ENCODE data around the gene FAM3D.

The FAM3D gene

DNA sequence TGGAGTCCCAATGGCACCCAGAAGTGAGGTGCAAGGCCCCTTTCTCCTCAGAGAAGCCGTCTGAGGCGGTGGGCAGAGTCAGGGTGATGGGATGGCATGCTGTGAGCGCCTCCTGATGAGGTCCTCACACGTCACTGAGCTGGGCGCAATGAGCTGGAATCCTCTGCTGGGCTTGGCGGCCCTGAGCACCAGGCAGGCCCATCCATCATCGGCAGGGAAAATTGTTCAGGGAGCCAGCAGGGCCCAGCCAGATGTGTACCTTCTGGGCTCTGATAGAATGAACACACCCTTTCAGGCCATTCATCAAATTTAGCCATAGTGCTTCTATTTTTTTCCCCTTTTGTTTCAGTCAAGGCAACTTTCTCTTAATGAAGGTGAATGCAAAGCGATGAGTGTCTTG, 43.7 kb downstream of the FAM3D start:
- CTCF ChIA-PET, result interaction anchor here (1.3 to 2.3 kb wide), 3 partner anchors 10 to 53 kb away, joined by 6 to 9 read pairs (median 6); no protein-coding TSS in a partner anchor
- TF ChIP-seq, protein P1, sequence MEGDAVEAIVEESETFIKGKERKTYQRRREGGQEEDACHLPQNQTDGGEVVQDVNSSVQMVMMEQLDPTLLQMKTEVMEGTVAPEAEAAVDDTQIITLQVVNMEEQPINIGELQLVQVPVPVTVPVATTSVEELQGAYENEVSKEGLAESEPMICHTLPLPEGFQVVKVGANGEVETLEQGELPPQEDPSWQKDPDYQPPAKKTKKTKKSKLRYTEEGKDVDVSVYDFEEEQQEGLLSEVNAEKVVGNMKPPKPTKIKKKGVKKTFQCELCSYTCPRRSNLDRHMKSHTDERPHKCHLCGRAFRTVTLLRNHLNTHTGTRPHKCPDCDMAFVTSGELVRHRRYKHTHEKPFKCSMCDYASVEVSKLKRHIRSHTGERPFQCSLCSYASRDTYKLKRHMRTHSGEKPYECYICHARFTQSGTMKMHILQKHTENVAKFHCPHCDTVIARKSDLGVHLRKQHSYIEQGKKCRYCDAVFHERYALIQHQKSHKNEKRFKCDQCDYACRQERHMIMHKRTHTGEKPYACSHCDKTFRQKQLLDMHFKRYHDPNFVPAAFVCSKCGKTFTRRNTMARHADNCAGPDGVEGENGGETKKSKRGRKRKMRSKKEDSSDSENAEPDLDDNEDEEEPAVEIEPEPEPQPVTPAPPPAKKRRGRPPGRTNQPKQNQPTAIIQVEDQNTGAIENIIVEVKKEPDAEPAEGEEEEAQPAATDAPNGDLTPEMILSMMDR (IDR thresholded peaks at IDR 0.05; ENCODE audit: control extremely low read depth, extremely low read depth, low read depth, missing control alignments), result no peak
- POLR2A ChIA-PET, result no interaction called here
- no peak for DNase-seq (ENCODE audit: extremely low spot score)

DNA sequence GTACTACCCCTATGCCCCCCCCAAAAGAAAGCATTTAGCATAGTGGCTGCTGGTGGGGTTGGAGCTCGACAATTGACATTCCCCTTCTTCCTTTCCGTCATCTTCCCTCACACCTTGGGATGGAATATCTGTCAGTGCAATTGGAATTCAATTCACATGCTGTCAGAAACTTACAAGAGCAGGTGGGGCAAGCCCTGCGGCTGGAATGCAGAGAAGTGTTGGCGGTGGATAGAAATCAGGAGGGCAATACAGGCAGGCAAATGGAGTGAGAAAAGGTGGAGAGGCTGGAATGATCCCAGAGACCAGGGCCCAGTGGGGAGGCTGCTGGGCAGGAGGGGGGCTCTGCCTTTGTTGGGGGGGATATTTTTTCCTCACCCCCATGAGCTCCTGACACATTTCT, 44.1 kb downstream of the FAM3D start:
- DNase-seq (ENCODE audit: extremely low spot score), result no peak
- CTCF ChIA-PET, result interaction anchor here (1.4 to 3.3 kb wide), 4 partner anchors 8 to 53 kb away, joined by 3 to 17 read pairs (median 8); no protein-coding TSS in a partner anchor
- TF ChIP-seq, protein P1 (IDR thresholded peaks at IDR 0.05; ENCODE audit: control extremely low read depth, extremely low read depth, low read depth, missing control alignments), result no peak
- POLR2A ChIA-PET, result no interaction called here

DNA sequence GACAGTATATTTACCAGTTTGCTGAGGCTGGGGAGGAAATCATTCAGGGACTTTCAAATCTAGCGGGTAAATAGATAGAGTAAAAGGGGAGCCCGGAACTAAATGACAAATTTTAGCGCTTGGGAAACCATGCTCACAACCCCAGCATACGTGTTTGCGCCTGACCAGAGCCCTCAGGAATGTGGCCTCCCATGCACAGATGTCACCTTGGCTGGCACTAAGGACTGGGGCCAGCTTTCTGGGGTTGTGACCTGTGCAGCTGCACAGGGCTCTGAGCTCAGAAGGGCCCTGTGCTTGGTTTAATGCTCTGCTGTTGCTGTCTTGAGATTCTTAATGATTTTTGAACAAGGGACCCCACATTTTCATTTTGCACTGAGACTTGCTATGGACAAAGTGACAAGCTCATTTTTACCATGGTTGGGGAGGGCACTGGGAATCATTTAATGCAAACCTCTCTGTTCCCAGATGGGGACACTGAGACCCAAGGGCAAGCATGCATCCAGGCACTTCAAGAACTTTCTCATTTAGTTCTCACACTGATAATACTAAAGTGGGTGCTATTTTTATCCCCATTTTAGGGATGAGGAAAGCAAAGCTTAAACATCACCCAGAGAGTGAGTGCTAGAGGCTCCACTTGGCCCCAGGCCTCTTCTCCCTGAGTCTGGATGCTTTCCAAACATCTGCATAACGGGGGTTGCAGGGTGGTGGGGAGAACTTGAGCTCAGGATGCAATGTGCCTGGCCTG, 45.3 kb downstream of the FAM3D start:
- no peak for DNase-seq (ENCODE audit: extremely low spot score)
- ChIA-PET CTCF (interaction anchor here (0.7 to 3.3 kb wide), 5 partner anchors 9 to 52 kb away, joined by 3 to 17 read pairs (median 6); no protein-coding TSS in a partner anchor), POLR2A (no interaction called here)
- TF ChIP-seq, protein P1 (IDR thresholded peaks at IDR 0.05; ENCODE audit: control extremely low read depth, extremely low read depth, low read depth, missing control alignments), result no peak

GRCh38 chr3:58620421-58620820, 46.2 kb downstream of the FAM3D start:
- no peak for DNase-seq (ENCODE audit: extremely low spot score)
- ChIA-PET CTCF (interaction anchor here (2.3 to 3.3 kb wide), 2 partner anchors 10 to 51 kb away, joined by 6 to 17 read pairs; no protein-coding TSS in a partner anchor), POLR2A (no interaction called here)
- TF ChIP-seq, protein P1 (IDR thresholded peaks at IDR 0.05; ENCODE audit: control extremely low read depth, extremely low read depth, low read depth, missing control alignments), result no peak

DNA sequence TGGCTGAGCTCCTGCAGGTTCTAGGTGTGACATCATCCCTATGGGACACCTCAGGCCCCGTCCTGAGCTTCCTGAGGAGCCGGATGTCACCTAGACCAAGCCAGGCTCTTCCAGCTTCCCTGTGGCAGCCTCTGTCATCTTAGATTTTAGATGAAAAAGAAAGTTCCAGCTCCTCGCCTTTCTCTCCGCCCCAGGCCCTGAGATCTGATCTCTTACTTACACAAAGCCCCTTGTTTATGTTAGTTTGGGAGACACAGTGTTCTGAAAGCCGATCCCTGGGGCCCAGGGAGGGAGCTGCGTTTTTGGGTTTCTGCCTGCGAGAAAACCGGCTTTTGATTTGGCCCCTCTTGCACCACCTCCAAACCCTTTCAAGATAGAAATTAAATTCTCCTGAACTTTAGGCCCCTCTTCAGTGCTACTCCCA, 49.2 kb downstream of the FAM3D start:
- no peak for DNase-seq (ENCODE audit: extremely low spot score)
- CTCF ChIA-PET, result interaction anchor here (1.0 to 4.0 kb wide), 4 partner anchors 9 to 49 kb away, joined by 3 to 29 read pairs (median 7); no protein-coding TSS in a partner anchor
- POLR2A ChIA-PET, result no interaction called here
- TF ChIP-seq, protein P1 (IDR thresholded peaks at IDR 0.05; ENCODE audit: control extremely low read depth, extremely low read depth, low read depth, missing control alignments), result no peak

DNA sequence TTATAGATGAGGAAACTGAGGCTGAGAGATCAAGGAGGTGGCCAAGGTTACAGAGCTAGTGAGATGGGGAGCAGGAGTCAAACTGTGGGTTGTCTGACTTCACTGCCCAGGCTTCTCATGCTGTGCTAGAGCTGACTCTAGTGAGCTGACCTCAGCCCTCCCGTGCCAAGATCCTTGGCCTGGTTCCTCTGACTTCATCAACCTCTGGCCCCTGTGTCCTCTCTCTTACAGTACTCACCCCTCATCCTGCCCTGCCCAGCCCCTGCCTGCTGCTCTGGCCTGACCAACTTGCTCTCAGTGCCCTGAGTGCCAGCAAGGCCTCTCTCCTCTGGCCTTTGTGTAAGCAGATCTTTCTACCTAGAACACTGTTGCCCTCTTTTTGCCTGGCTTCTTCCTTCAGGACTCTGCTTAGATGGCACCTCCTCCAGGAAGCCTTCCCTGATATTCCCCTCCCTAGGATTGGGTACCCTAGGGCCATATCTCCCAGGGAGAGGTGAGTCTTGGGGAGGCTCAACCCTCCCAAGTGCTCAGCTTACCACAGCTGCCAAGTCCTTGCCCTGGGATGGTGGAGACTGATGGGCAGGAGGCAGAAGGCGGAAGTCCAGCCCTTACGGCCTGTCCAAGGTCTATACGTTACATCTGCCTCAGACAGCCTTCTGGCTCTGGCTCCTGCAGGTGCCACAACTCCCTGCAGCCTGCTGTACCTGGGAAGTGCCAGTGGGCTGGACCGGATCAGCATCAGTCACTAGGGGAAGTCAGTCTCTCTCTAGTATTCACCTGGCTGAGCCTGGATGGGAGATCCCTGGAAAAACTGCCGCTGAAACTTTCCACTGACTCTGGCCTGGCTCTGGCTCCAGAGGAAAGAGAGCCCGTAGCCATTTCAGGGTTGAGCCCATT, 53.1 kb downstream of the FAM3D start:
- no peak for DNase-seq (ENCODE audit: extremely low spot score)
- ChIA-PET CTCF (interaction anchor here (1.2 to 1.7 kb wide), 5 partner anchors 9 to 306 kb away, joined by 3 to 10 read pairs (median 4); no protein-coding TSS in a partner anchor), POLR2A (no interaction called here)
- TF ChIP-seq, protein P1 (IDR thresholded peaks at IDR 0.05; ENCODE audit: control extremely low read depth, extremely low read depth, low read depth, missing control alignments), result no peak
